22Rv1 (cell line): Measurements from ENCODE around the gene MAP2K3.

Experiments
- H3K27ac ChIP-seq: fragments of 450-650 bp; 2 replicates; pipeline ENCODE4 v1.5.1; 2017
- ZFX ChIP-seq: fragments of 450-650 bp; IDR thresholded peaks from 2 replicates; pipeline ENCODE4 v1.6.1; 2017; ENCODE audit warnings: antibody characterized with exemption, borderline replicate concordance
- TF ChIP-seq, protein P1 (sequence below): fragments of 450-650 bp; IDR thresholded peaks from 2 replicates; pipeline ENCODE4 v1.5.1; 2017; ENCODE audit warnings: mild to moderate bottlenecking

The MAP2K3 gene

DNA sequence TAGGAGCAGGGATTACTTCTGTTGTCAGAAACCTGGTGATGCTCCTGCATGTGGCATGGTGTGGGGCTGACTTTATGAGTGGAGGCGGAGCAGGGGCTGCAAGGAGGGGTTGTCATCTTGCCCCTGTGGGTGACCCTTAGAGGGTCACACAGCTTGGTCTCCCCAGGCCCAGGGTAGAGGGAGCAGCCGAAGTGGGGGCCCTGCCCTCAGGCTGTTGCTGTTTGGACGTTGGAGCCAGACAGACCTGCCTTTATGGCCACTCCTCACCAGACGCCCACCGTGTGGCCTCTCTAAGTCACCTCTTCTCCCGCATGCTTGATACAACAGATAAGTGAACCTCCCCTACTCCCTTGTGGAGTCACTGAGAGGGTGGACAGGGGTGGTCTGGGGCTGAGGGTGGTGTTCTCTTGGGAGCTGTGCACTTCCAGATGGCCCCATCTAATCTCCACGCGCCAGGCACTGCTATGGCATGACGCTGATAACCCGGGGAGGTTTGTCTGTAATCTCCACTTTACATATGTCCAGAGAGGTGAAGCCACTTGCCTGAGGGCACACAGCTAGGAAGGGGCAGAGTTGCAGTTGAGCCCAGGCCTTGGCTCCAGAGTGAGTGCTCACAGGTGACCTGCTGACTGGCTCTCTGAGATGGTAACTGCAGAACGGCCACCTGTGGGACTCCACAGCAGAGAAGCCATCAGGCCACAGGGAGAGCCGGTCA lies 10.0 kb downstream of the MAP2K3 start:
- TF ChIP-seq, protein P1, sequence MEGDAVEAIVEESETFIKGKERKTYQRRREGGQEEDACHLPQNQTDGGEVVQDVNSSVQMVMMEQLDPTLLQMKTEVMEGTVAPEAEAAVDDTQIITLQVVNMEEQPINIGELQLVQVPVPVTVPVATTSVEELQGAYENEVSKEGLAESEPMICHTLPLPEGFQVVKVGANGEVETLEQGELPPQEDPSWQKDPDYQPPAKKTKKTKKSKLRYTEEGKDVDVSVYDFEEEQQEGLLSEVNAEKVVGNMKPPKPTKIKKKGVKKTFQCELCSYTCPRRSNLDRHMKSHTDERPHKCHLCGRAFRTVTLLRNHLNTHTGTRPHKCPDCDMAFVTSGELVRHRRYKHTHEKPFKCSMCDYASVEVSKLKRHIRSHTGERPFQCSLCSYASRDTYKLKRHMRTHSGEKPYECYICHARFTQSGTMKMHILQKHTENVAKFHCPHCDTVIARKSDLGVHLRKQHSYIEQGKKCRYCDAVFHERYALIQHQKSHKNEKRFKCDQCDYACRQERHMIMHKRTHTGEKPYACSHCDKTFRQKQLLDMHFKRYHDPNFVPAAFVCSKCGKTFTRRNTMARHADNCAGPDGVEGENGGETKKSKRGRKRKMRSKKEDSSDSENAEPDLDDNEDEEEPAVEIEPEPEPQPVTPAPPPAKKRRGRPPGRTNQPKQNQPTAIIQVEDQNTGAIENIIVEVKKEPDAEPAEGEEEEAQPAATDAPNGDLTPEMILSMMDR: no peak
- no peak for TF ChIP-seq ZFX

GRCh38 chr17:21295036-21295952 lies 10.8 kb downstream of the MAP2K3 start:
- no peak overlapping the region for H3K27ac ChIP-seq
- no peak for TF ChIP-seq ZFX

More for the DNA sequence above, 10.0 kb downstream of the MAP2K3 start:
- no peak overlapping the region for H3K27ac ChIP-seq

DNA sequence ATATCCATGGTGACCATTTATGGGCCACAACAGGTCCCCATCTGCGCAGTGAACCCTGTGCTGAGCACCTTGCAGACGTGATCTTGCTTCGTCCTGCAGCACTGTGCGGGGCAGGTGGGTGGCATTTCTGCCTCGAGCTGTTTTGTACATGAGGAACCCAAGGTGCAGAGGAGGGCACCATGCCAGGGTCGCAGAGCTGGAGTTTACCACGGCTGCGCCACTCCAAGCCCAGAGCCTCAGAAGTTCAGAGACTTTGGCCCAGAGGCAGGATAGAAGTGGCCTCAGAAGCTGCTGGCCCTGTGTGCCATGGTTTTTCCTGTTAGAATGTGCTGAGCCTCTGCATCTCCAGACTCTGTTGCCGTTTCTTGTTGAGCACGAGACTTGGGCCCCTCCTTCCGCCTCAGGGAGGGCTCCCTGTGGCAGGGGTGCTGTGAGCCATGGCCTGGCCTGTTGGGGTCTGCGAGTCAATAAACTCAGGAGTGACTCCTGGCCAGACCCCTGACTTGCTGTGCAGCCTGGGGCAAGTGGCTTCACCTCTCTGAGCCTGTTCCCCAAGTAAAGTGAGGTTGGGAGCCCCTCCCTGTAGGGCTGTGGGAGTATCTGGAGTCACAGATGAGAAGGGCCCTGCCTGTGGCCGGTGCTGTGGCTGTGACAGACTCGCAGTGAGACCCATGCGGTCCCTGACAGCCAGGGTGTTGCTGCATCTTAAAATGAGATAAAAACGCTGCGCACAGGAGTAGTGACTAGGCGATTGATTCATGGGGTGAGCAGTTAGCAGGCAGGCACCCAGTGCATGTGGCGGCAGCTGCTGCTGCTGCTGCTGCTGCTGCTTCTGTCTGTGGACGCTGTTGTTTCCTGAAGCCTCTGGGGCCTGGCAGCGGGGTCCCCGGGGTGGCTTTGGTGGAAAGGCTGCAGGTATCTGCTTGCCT lies 11.8 kb downstream of the MAP2K3 start:
- TF ChIP-seq ZFX: no peak
- TF ChIP-seq, protein P1: no peak
- H3K27ac ChIP-seq: no peak overlapping the region

DNA sequence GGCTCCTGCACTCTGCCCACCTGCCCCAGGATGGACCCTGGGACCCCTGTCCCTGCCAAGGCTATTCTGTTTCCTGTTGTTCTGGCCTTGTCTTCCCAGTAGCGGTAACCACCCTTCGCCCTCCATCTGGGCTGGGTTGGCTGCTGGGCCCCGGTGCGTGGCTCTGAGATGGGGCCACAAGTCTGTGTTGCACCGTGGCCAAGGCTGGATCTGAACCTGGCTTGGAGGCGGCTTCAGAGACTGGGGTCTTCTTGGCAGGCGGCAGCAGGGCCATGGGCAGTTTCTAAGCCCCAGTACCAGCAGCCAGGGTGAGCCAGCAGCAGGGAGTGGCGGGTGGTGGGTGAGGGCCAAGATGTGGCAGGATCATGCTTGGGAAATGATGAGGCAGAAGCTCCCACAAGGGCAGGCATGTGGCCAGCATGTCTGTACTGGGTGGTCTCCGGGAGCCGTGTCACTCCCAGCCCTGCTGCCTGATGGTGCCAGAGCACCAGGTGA lies 12.6 kb downstream of the MAP2K3 start:
- H3K27ac ChIP-seq: no peak overlapping the region
- no peak for TF ChIP-seq ZFX
- TF ChIP-seq, protein P1: no peak

- H3K27ac ChIP-seq: no peak overlapping the region
- no peak for TF ChIP-seq ZFX
- TF ChIP-seq, protein P1: no peak
These were observed 13.1 kb downstream of the MAP2K3 start for GRCh38 chr17:21297597-21297996.

- no peak for TF ChIP-seq ZFX
- TF ChIP-seq, protein P1: no peak
- no peak overlapping the region for H3K27ac ChIP-seq
These were observed 13.8 kb downstream of the MAP2K3 start for GRCh38 chr17:21298056-21298982.
